ENCODE data around the gene PLIN3. TPM values are rescaled to one million over a fixed set of nuclear protein-coding genes. Genes with fewer than 3 reads are reported as not detected.

The PLIN3 gene
- total RNA-seq, 2 donors from 2014 or later, result 61.3 to 76.5 TPM

GRCh38 chr19:4852484-4852883 lies 15.0 kb downstream of the PLIN3 start:
- Histone ChIP-seq H3K27me3 (replicated peaks; ENCODE audit: insufficient read depth) (no peaks in the 10 kb centered on the region), H3K27ac (no peak overlapping the region)

GRCh38 chr19:4851551-4852290 lies 15.7 kb downstream of the PLIN3 start:
- no peaks in the 10 kb centered on the region for H3K4me1 ChIP-seq (replicated peaks)
- no peaks in the 10 kb centered on the region for H3K9me3 ChIP-seq
- peaks cover 3 to 5% of the 10 kb centered on the region in 2 donors for H3K36me3 ChIP-seq
- H3K27ac ChIP-seq, result no peak overlapping the region
- no peaks in the 10 kb centered on the region for H3K27me3 ChIP-seq (replicated peaks; ENCODE audit: insufficient read depth)
- intact Hi-C loops (cut with DNase I), result loop anchor here (1.0 kb wide), 1 partner anchor 42 kb away; no protein-coding TSS in a partner anchor
- no peak overlapping the region for H3K4me3 ChIP-seq
- TF ChIP-seq POLR2A (IDR thresholded peaks at IDR 0.05) (no peak), CTCF (IDR thresholded peaks at IDR 0.05) (peak; percentile 70 to 84 (median 80))
- WGBS, result 82% methylated on average over 42 of the region's 42 CpGs
- DNase-seq (ENCODE audit: low spot score), result peak; percentile 34

More at GRCh38 chr19:4852484-4852883, 15.0 kb downstream of the PLIN3 start:
- H3K4me3 ChIP-seq, result no peak overlapping the region
- intact Hi-C loops (cut with DNase I), result no loop called here
- TF ChIP-seq POLR2A (IDR thresholded peaks at IDR 0.05) (no peak), CTCF (IDR thresholded peaks at IDR 0.05) (no peak), POLR2AphosphoS5 (IDR thresholded peaks at IDR 0.05) (no peak)
- H3K9me3 ChIP-seq, result no peaks in the 10 kb centered on the region
- 93% methylated on average over 6 of the region's 6 CpGs for WGBS
- H3K36me3 ChIP-seq, result peaks cover under 1 to 3% of the 10 kb centered on the region in 2 donors
- no peaks in the 10 kb centered on the region for H3K4me1 ChIP-seq (replicated peaks)
- DNase-seq (ENCODE audit: low spot score), result no peak

- Histone ChIP-seq H3K4me3 (no peak overlapping the region), H3K27ac (no peak overlapping the region), H3K4me1 (replicated peaks) (no peaks in the 10 kb centered on the region), H3K27me3 (replicated peaks; ENCODE audit: insufficient read depth) (no peaks in the 10 kb centered on the region), H3K9me3 (no peaks in the 10 kb centered on the region), H3K36me3 (peaks cover 3 to 5% of the 10 kb centered on the region in 2 donors)
- DNase-seq (ENCODE audit: low spot score), result no peak
- TF ChIP-seq POLR2AphosphoS5 (IDR thresholded peaks at IDR 0.05), result no peak
- no peak for TF ChIP-seq POLR2A (IDR thresholded peaks at IDR 0.05)
- TF ChIP-seq CTCF (IDR thresholded peaks at IDR 0.05), result no peak
- WGBS, result 94% methylated on average over 7 of the region's 7 CpGs
- intact Hi-C loops (cut with DNase I), result no loop called here
These were observed 18.4 kb downstream of the PLIN3 start for GRCh38 chr19:4849019-4849418.

- 96% methylated on average over 21 of the region's 23 CpGs for WGBS
These were observed 20.1 kb downstream of the PLIN3 start for GRCh38 chr19:4847190-4847973.

More at GRCh38 chr19:4847190-4847973, 20.1 kb downstream of the PLIN3 start:
- Histone ChIP-seq H3K4me1 (replicated peaks) (no peaks in the 10 kb centered on the region), H3K27ac (no peak overlapping the region), H3K36me3 (peaks cover 3 to 5% of the 10 kb centered on the region in 2 donors), H3K4me3 (no peak overlapping the region), H3K27me3 (replicated peaks; ENCODE audit: insufficient read depth) (no peaks in the 10 kb centered on the region), H3K9me3 (no peaks in the 10 kb centered on the region)
- no peak for DNase-seq (ENCODE audit: low spot score)
- TF ChIP-seq POLR2AphosphoS5 (IDR thresholded peaks at IDR 0.05) (no peak), POLR2A (IDR thresholded peaks at IDR 0.05) (no peak), CTCF (IDR thresholded peaks at IDR 0.05) (no peak)
- intact Hi-C loops (cut with DNase I), result no loop called here

All from prostate gland (tissue), 2 donors.